HEK293 (cell line): ENCODE data around the gene NFATC3.

Experiments used
- CTCF ChIA-PET: fragments of 350-600 bp; formaldehyde crosslinking; extraction: SDS; loops from one replicate; lab custom pipeline; 2021; ENCODE audit warnings: antibody characterized with exemption; lab: Yijun Ruan, JAX
- POLR2A ChIA-PET: fragments of 300-600 bp; formaldehyde crosslinking; extraction: SDS; loops from one replicate; lab custom pipeline; 2020; ENCODE audit warnings: antibody characterized with exemption, inconsistent platforms; lab: Yijun Ruan, JAX
- H3K27ac ChIP-seq: fragments of 200-500 bp; sonication (Bioruptor generic); 2 replicates; pipeline ENCODE4 v1.5.1; 2014; ENCODE audit warnings: low read depth, low read length, control low read depth, inconsistent platforms; ENCODE audit errors: extremely low read depth
- H3K36me3 ChIP-seq, 2 experiments: fragments of 200-500 bp in 1 of 2; sonication (Bioruptor generic) in 1 of 2; 1 replicate in 1 of 2; 2 replicates in 1 of 2; pipeline ENCODE4 v1.5.1; 2014 to 2017; ENCODE audit warnings: inconsistent platforms in 2 of 2, low read length in 2 of 2; ENCODE audit not compliant: control insufficient read depth in 2 of 2, insufficient read depth in 1 of 2
- H3K4me1 ChIP-seq: fragments of 200-500 bp; sonication (Bioruptor generic); 2 replicates; pipeline ENCODE4 v1.5.1; 2014; ENCODE audit warnings: mild to moderate bottlenecking, low read length, inconsistent platforms; ENCODE audit not compliant: control insufficient read depth, insufficient read depth
- H3K4me3 ChIP-seq: 2 replicates; pipeline ENCODE4 v1.5.1; 2011; ENCODE audit warnings: low read depth, mild to moderate bottlenecking, control low read depth, low read length, moderate library complexity
- H3K9me3 ChIP-seq: fragments of 200-500 bp; sonication (Bioruptor generic); 2 replicates; pipeline ENCODE4 v1.5.1; 2014; ENCODE audit warnings: low read depth, low read length, inconsistent platforms; ENCODE audit not compliant: control insufficient read depth, insufficient read depth
- BCL6B ChIP-seq: fragments of 450-650 bp; formaldehyde crosslinking; IDR thresholded peaks from 2 replicates; pipeline ENCODE4 v1.5.1; 2017; ENCODE audit warnings: missing biosample characterization, missing genetic modification characterization
- MEIS1 ChIP-seq: sonication (generic); formaldehyde crosslinking; IDR thresholded peaks from 2 replicates; pipeline ENCODE4 v1.8.1; 2022; ENCODE audit warnings: missing genetic modification reagents, mild to moderate bottlenecking, borderline replicate concordance
- PRDM10 ChIP-seq: fragments of 450-650 bp; formaldehyde crosslinking; IDR thresholded peaks from 2 replicates; pipeline ENCODE4 v1.5.1; 2016; ENCODE audit warnings: missing biosample characterization, missing genetic modification characterization
- SP7 ChIP-seq: fragments of 450-650 bp; formaldehyde crosslinking; IDR thresholded peaks from 2 replicates; pipeline ENCODE4 v1.5.1; 2016; ENCODE audit warnings: missing biosample characterization, missing genetic modification characterization
- ZNF121 ChIP-seq: fragments of 450-650 bp; formaldehyde crosslinking; IDR thresholded peaks from 2 replicates; pipeline ENCODE4 v1.5.1; 2016; ENCODE audit warnings: missing biosample characterization, missing genetic modification characterization
- ZNF169 ChIP-seq: fragments of 450-650 bp; formaldehyde crosslinking; IDR thresholded peaks from 2 replicates; pipeline ENCODE4 v1.5.1; 2016; ENCODE audit warnings: missing biosample characterization, missing genetic modification characterization
- ZNF335 ChIP-seq: fragments of 450-650 bp; formaldehyde crosslinking; conservative IDR thresholded peaks from 2 replicates; pipeline ENCODE4 v1.5.1; 2016; ENCODE audit warnings: missing biosample characterization, missing genetic modification characterization
- ZNF398 ChIP-seq: fragments of 450-650 bp; formaldehyde crosslinking; IDR thresholded peaks from 2 replicates; pipeline ENCODE4 v1.5.1; 2017; ENCODE audit warnings: missing biosample characterization, missing genetic modification characterization

Gene NFATC3

GRCh38 chr16:68257251-68257905 is 172.2 kb downstream of the NFATC3 start:
- TF ChIP-seq ZNF335 (tag by site-specific recombination): peak; percentile 65
- TF ChIP-seq ZNF398 (tag by site-specific recombination): no peak
- TF ChIP-seq ZNF169 (tag by site-specific recombination): no peak
- TF ChIP-seq BCL6B (tag by site-specific recombination): no peak
- ChIA-PET CTCF (interaction anchor here (0.6 to 8.2 kb wide), 2 partner anchors 71 to 109 kb away, joined by 3 to 151 read pairs; no protein-coding TSS in a partner anchor), POLR2A (interaction anchor here (0.7 to 1.7 kb wide), 3 partner anchors 12 to 53 kb away, joined by 3 to 4 read pairs (median 4); partner anchors contain the start of genes PLA2G15, PRMT7 and SLC7A6OS)
- Histone ChIP-seq H3K9me3 (no peaks in the 10 kb centered on the region), H3K36me3 (peaks cover 0 to 61% of the 10 kb centered on the region in 2 experiments; a peak in 2 of 3 replicates), H3K4me3 (no peak overlapping the region), H3K27ac (no peak overlapping the region), H3K4me1 (no peaks in the 10 kb centered on the region)

- Histone ChIP-seq H3K4me1 (no peaks in the 10 kb centered on the region), H3K9me3 (no peaks in the 10 kb centered on the region), H3K36me3 (peaks cover 0 to 55% of the 10 kb centered on the region in 2 experiments; a peak in 2 of 3 replicates), H3K4me3 (no peak overlapping the region), H3K27ac (no peak overlapping the region)
- POLR2A ChIA-PET: interaction anchor here (1.2 to 1.7 kb wide), 3 partner anchors 13 to 53 kb away, joined by 4 read pairs; partner anchors contain the start of genes PLA2G15, PRMT7 and SLC7A6OS
- CTCF ChIA-PET: interaction anchor here (0.6 to 8.2 kb wide), 6 partner anchors 45 to 566 kb away, joined by 3 to 151 read pairs (median 3); no protein-coding TSS in a partner anchor
- TF ChIP-seq PRDM10: 0 out of 2 replicates have a peak, but pooled peaks have one; percentile 25
- TF ChIP-seq MEIS1 (CRISPR knock-in tag): no peak
- peak; percentile 65; the same call in 1 of the 2 replicates for TF ChIP-seq SP7 (tag by site-specific recombination)
- peak; percentile 87 for TF ChIP-seq ZNF121 (tag by site-specific recombination)
- TF ChIP-seq, all 188 proteins: peak for 3
Measured at GRCh38 chr16:68257906-68258800, 173.0 kb downstream of the NFATC3 start.
